K562 (cell line): Measurements from ENCODE around the gene CST8. TPM values are rescaled to one million over a fixed set of nuclear protein-coding genes. Genes with fewer than 3 reads are reported as not detected.
A peak's percentile ranks its signal among the peaks of the same experiment; 100 is the strongest.

Experiments used
- CBX5 ChIP-seq: IDR thresholded peaks from 2 replicates; pipeline ENCODE4 v1.6.1; 2014; ENCODE audit warnings: low read depth, borderline replicate concordance
- DIDO1 ChIP-seq: fragments of 450-650 bp; IDR thresholded peaks from 2 replicates; pipeline ENCODE4 v1.6.1; 2016; ENCODE audit warnings: low read depth, missing biosample characterization, missing genetic modification characterization
- ILF3 ChIP-seq: fragments of 450-650 bp; IDR thresholded peaks from 2 replicates; pipeline ENCODE4 v1.6.1; 2018; ENCODE audit warnings: antibody characterized with exemption, mild to moderate bottlenecking, moderate library complexity, borderline replicate concordance
- KDM1A ChIP-seq, 2 experiments: fragments of 450-650 bp; IDR thresholded peaks; 2 replicates each; pipeline ENCODE4 v1.6.1; 2016; ENCODE audit warnings: mild to moderate bottlenecking in 2 of 2
- MTA1 ChIP-seq: fragments of 450-650 bp; IDR thresholded peaks from 2 replicates; pipeline ENCODE4 v1.6.1; 2017; ENCODE audit warnings: borderline replicate concordance
- POLR3A ChIP-seq: IDR thresholded peaks from 2 replicates; pipeline ENCODE4 v1.6.1; 2011; ENCODE audit warnings: borderline replicate concordance, mild to moderate bottlenecking, moderate library complexity; ENCODE audit not compliant: insufficient read length, insufficient read depth; ENCODE audit errors: extremely low read depth
- REST ChIP-seq, 2 experiments: fragments of 450-650 bp; formaldehyde crosslinking in 1 of 2; IDR thresholded peaks; 2 replicates each; pipeline versions ENCODE4 v1.4.0 to v1.6.1; 2014 to 2020; ENCODE audit warnings: mild to moderate bottlenecking in 2 of 2, borderline replicate concordance in 1 of 2, low read depth in 1 of 2
- SMAD1 ChIP-seq: fragments of 150-350 bp; IDR thresholded peaks from 2 replicates; pipeline ENCODE4 v1.6.1; 2014; ENCODE audit warnings: low read length, low read depth; ENCODE audit not compliant: partially characterized antibody
- SMC3 ChIP-seq: conservative IDR thresholded peaks from 2 replicates; pipeline ENCODE4 v1.6.1; 2011; ENCODE audit warnings: low read depth, low read length, improper control_type of control experiment; ENCODE audit not compliant: insufficient read depth
- SOX6 ChIP-seq: fragments of 450-650 bp; IDR thresholded peaks from 2 replicates; pipeline ENCODE4 v1.6.1; 2014; ENCODE audit warnings: mild to moderate bottlenecking
- STAG1 ChIP-seq: sonication (generic); formaldehyde crosslinking; IDR thresholded peaks from 2 replicates; pipeline ENCODE4 v1.5.0; 2020; ENCODE audit warnings: missing genetic modification reagents, borderline replicate concordance
- TCFL5 ChIP-seq: fragments of 250-450 bp; sonication (Bioruptor Pico); conservative IDR thresholded peaks from 2 replicates; pipeline ENCODE4 v1.6.1; 2021; ENCODE audit warnings: mild to moderate bottlenecking, moderate library complexity, matching md5 sums
- ZNF311 ChIP-seq: fragments of 250-450 bp; sonication (Bioruptor Pico); IDR thresholded peaks from 2 replicates; pipeline ENCODE4 v1.4.0; 2020; ENCODE audit warnings: mild to moderate bottlenecking, moderate library complexity
- polyA plus RNA-seq, 8 experiments: library from polyadenylated mRNA; depleted of rRNA in 4 of 8; stranded (reverse) in 5 of 8; unstranded in 3 of 8; fragments of >200 nt; fragmentation: Nextera tagmentation in 2 of 8; fragmentation: Illumina TruSeq in 1 of 8; extraction: Ambion mirVana in 2 of 8; extraction: Trizol in 1 of 8; gene quantifications; 2 replicates each; pipeline versions ENCODE4 v1.2.1 to v1.2.3, GENCODE V29; 2011 to 2014; ENCODE audit warnings: inconsistent platforms in 1 of 8, missing spikeins in 1 of 8
- total RNA-seq, 7 experiments: library from RNA; depleted of rRNA in 6 of 7; stranded (reverse); fragments of >200 nt in 6 of 7; fragmentation: Illumina TruSeq in 2 of 7; extraction: Trizol in 2 of 7; gene quantifications; 2 replicates each; pipeline versions ENCODE4 v1.2.1 to v1.2.3, GENCODE V29; 2011 to 2021; ENCODE audit warnings: low replicate concordance in 1 of 7

The CST8 gene
- total and polyA plus RNA-seq, 9 of the 15 experiments (the other 6 are each of a cell fraction or from before 2014, with no cell fraction given): not detected

GRCh38 chr20:23446505-23446904 is 44.4 kb upstream of the CST8 start (continued):
- TF ChIP-seq REST (IDR thresholded peaks at IDR 0.05; ENCODE audit: borderline replicate concordance) (peak; percentile 41; the same call in 1 of the 2 replicates), REST (CRISPR knock-in tag; IDR thresholded peaks at IDR 0.05; ENCODE audit: low read depth) (no peak), SMAD1 (no peak), CBX5 (no peak), DIDO1 (tag) (no peak), SMC3 (0 out of 2 replicates have a peak, but pooled peaks have one; percentile 37), ILF3 (no peak), KDM1A (IDR thresholded peaks at IDR 0.05) (no peak), TCFL5 (no peak), SOX6 (peak; percentile 48; the same call in 1 of the 2 replicates), STAG1 (CRISPR knock-in tag) (peak; percentile 54; the same call in 1 of the 2 replicates), ZNF311 (no peak), MTA1 (no peak), POLR3A (no peak)
